GM10847 (cell line): ENCODE results near the gene RRP15.

Experiments
- POLR2A ChIP-seq: IDR thresholded peaks from 2 replicates; pipeline ENCODE4 v1.6.1; 2011; ENCODE audit not compliant: insufficient read length; ENCODE audit errors: extremely low read depth

The RRP15 gene

DNA sequence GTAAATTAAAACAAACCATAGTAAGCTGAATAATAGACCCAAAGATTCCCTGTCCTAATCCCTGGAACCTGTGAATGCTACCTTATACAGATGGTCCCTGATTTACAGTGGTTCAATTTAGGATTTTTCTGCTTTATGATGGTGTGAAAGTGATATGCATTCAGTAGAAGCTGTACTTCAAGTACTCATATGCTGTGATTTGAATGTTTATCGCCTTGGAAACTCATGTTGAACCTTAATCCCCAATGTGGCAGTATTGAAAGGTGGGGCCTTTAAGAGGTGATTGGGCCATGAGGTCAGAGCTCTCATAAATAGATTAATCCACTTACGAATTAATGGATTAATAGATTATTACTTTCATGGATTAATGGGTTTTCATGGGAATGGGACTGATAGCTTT lies 10.6 kb upstream of the RRP15 start:
- TF ChIP-seq POLR2A: no peak

DNA sequence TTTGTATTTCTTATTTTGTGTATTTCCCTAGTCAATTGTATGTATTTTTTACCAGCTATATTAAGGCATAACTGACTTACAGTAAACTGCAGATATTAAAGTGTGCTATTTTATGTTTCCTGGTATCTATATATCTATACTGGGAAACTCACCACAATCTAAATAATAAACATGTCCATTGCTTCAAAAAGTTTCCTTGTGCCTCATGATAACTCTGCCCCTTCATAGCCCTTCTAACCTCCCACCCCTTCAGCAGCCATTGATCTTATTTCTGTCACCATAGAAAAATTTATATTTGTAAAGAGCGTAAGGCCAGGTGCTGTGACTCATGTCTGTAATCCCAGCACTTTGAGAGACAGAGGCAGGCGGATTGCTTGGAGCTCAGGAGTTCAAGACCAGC lies 9.3 kb upstream of the RRP15 start:
- no peak for TF ChIP-seq POLR2A

DNA sequence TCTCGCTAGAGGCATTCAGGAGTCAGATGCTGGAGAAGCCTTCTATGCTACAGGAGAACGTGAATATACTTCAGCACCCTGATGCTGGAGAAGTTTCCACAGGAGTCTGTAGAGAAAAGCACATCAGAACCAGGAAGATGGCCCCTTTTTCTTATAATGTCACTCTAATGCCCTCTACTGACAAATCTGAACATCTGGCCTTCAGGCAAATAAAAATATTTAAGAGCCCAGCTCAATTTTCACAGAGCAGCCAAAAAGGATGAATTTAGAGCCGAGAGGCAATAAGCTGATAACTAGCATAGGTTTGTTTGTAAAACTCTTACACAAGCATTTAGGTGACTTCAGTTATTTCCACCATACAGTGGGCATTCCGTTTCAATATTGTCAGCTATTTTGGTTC lies 3.8 kb upstream of the RRP15 start:
- TF ChIP-seq POLR2A: no peak

DNA sequence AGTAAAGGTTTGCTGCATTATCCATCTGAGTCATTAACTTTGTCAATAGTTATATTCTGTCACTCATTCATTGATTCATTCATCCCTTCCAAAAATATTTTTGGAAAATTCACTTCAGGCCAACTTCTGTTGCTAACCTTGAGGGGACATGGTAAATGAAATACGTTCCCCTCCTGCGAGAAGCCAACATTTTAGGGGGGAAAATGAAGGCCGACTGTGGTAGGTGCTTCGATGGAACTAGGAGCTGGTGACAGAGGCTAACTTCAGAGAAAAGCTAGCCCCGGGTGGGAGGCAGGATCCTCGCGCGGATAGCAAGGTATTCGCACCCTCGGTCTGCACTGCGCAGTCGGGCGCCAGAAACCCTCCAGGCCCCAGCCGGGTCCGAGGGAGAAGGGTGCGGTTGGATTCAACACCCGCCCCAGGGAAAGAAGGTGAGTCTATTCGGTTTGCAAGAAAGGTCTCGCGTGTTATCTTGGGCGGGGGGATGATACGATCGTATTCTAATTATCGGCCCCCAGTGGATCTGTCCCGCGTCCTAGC lies 646 bp upstream of the RRP15 start:
- TF ChIP-seq POLR2A: no peak

DNA sequence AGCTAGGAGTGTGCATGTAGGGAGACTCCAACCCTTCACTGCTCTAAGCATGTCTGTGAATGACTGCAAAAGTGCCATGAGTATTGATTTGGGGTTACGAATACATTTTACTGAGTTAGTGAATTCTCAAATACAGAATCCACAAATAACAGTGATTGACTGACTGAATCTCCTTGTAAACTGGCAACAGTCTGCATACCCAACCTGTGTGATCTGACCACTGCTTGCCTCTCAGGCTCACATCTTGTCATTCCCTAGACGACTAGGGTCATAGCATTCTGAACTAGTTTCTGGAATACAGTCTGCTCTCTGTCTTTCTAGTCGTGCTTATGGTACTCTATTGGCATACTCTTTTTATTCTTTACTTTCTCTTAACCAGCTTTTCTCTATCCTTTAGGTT lies 7.4 kb downstream of the RRP15 start:
- no peak for TF ChIP-seq POLR2A

DNA sequence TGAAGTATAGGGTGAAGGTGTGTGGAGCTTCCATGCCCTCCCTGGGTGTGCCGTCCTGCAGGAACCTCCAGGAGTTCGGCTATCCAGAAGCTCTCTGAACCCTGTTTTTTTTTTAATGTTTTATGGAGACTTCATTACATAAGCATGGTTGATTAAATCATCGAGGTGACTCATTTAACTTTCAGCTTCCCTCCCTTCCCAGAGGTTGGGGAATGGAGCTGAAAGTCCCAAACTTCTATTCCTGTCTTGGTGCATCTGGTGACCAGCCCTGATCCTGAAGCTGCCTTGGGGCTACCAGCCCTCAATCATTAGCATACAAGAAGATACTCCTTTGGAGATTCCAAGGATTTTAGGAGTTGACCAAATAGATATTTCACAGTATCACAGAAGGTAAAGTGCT lies 9.5 kb downstream of the RRP15 start:
- TF ChIP-seq POLR2A: no peak

DNA sequence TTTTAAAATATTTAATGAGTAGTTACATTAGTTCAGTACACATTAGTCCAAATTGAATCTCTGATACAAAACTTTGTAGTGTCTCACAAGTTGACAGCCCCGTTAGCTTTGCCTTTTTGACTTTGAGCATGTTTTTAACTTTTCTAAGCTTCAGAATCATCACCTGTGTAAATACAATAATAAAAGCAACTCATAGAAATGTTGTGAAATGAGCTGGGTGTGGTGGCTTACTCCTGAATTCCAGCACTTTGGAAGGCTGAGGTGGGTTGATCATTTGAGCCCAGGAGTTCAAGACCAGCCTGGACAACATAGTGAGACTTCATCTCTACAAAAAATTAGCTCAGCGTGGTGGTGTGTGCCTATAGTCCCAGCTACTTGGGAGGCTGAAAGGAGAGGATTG lies 11.1 kb downstream of the RRP15 start:
- no peak for TF ChIP-seq POLR2A

DNA sequence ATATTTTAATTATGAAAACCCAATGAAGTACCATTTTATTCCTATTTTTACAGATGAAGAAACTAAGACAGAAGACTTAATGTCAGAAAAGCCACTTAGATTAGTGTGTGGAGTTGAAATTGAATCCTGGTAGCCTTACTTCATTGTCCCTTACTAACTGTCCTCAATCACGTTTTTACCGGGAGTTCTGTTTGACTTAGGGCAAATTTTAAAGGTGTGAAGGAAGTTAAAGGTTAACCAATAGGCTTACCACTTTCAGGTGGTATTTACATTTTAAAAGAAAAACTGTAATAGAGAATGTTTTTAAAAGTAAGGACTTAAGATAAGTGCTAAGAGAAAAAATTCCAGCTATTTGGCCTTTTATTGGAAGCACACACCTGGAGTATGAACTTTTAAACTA lies 12.4 kb downstream of the RRP15 start:
- no peak for TF ChIP-seq POLR2A

DNA sequence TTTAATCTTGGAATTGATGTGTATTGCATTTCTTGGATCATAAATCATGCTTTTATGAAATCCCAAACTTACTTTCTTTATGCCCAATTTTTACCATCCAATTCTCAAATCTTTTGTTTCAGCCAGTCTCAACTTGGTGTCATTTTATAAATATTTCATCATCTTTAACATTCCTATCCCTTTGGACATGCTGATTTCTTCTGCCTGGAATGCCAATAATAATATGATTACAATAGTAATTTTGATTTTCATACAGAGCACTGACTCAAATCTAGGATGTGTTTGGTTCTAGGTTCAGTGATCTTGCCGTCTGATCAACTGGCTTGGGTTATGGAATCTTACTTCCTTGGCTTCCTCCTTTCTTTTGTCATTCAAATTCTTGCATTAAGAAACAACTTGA lies 12.8 kb downstream of the RRP15 start:
- no peak for TF ChIP-seq POLR2A

DNA sequence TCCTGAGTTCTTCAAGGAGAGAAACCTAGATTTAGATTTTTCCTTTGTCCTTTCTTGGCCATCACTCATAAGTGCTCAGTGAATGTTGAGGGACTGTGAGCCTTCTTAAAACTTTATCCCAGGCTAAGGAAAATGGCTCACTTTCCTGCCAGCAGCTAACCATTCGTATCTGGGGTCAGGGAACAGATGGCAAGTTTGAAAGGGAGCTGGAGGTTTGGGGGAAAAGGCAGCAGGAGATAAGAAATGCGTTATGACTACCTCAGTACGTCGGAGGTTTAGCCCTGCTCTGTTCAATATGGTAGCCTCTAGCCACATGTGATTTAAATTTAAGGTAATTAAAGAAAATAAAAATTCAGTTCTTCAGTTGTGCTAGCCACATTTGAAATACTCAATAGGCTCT lies 13.3 kb downstream of the RRP15 start:
- no peak for TF ChIP-seq POLR2A

DNA sequence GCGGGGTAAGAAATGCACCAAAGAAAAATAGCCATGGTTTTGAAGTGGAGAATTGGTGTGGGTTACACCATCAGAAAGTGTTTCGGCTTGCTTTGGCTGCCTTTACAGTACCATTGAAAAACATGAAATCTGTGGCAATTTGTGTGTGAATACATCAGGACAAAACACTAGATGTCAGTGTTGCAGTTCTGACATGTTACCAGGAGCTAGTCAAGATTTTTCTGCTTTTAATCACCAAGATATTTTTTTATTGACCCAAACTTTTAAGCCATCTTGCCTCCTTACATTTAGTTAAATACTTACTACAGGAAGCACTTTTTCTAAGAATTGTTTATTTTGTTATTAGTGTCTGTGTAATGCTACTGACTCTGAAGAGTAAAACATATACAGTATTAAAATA lies 14.3 kb downstream of the RRP15 start:
- TF ChIP-seq POLR2A: no peak

DNA sequence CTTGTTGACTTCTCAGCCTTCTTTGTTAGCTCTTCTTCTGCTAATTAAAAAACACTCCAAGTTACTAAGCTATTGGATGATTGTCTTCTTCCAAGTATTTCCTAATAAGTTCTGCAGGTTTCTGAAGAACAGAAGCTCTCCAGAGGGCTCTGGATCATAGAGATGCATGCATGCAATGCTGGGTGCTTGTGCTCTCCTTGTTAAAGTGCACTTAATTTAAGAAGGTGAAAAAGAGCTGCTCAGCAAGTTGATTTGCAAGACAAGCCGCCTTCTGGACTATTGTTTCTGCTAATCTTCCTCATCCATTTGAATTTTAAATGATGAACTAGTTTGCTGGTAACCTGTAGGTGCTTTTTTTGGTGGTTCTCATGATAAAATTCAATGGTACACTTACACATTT lies 16.1 kb downstream of the RRP15 start:
- TF ChIP-seq POLR2A: no peak

DNA sequence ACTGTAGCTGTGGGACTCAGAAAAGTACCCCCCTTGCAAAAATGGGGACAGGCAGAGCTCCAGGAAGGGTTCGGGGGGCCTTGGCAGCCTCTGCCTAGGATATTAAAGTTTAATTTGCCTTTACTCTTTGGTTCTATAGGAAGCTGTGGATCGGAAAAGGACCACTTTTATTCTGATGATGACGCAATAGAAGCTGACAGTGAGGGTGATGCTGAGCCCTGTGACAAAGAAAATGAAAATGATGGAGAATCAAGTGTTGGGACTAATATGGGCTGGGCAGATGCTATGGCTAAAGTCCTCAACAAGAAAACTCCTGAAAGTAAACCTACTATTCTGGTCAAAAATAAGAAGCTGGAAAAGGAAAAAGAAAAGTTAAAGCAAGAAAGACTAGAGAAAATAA lies 17.1 kb downstream of the RRP15 start:
- TF ChIP-seq POLR2A: no peak

DNA sequence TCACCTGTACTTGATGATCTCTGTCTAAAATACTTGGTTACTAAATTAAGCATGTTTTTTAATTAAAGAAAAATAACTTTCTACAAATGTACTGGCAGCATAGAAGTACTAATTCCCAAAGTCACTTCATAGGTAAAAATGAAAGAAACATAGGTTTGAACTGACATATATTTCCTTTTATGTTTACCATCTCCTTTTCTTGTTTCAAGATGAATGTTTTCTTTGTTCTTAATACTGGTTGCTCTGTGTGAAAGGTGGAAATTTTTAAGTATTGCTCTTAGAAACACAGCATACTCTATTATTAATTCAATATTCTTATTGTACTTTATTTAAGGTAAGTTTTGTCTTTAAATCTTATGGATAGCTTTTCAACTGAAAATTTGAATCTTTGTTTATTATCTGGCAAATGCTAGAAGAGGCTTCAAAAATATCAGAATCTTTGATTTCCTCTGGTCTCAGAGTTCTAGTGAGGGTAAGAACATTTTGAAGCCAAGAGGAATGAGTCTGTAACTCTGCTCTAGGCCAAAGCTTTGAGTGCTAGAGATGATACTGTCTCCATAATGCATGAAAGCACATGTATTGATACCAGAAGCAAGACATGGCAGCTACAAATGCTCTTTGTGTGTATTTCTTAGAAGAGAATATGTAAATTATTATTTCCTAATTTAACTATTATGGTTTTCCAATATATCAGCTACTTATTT lies 18.2 kb downstream of the RRP15 start:
- no peak for TF ChIP-seq POLR2A

DNA sequence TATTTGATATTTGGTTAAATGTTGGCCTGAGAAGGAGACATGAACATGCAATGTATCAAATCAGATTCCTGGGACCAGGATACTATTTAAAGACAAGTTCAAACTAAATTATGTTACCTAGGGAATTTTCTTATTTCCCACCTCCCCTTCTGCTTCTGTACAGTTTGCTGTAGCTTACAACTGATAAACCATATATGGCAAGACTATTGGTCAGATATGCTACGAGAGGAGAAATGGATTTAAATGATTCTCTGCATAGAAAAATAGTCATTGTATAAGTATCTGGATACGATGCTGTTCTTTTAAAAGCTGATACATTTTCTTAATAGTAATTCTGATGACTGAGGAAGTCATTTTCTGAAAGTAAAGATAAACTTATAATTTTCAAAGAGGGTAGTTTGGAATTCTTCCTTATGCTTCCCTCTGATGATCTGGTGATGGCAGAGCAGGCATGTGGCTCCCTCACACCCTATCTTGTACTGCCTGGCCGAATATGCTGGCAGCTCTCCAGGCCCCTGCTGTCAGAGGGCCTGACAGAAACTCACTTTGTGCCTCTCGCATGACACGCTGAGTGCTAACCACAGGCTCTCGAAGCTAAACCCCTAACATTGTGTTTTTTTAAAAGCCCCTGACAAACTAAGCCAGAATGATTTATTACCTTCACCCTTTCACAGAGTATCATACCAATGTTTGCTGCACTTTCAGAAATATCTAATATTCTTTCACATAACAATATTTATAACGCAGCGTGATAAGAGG lies 19.4 kb downstream of the RRP15 start:
- TF ChIP-seq POLR2A: no peak

DNA sequence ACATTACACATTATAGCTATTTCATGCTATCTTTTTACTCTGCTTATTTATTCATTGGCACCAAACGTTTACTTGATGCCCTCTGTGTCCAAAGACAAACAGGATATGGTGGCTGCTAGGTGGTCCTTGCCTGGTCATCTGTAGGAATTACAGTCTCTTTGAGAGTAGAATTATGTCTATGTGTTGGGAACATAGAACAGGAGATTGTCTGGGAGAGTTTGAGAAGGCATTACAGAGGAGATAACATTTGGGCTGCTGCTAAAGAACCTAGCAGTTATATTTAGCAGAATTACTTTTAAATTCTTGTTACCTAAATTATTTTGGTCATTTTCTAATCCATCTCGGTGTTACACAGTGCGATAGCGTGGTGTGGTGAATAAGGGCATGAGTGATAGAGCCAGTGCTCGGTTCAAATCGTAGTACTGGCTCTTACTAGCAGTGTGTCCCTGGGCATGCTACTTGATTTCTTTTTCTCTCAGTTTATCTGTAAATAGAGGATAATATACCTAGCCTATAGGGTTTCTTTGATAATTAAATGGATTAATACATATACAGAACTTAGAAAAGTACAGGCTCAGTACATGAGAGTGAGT lies 20.5 kb downstream of the RRP15 start:
- TF ChIP-seq POLR2A: no peak

DNA sequence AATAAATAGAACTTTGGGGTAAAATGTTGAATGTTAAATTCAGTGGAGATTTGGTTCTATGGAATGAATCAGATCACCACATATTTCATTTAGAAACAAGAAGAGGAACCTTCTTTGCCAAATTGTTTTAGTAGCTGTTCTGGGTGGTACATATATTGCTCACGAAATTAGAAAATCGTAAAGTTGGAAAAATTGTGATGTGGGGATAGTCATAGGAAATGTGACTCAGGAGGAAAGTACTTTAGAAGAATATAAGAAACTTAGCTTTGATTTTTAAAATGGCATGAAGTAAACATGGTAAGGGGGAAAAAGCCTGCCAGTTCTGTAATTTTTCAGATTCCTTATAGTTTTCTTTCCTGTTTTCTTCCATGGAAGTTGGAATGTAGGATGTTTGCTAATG lies 27.4 kb downstream of the RRP15 start:
- TF ChIP-seq POLR2A: no peak

DNA sequence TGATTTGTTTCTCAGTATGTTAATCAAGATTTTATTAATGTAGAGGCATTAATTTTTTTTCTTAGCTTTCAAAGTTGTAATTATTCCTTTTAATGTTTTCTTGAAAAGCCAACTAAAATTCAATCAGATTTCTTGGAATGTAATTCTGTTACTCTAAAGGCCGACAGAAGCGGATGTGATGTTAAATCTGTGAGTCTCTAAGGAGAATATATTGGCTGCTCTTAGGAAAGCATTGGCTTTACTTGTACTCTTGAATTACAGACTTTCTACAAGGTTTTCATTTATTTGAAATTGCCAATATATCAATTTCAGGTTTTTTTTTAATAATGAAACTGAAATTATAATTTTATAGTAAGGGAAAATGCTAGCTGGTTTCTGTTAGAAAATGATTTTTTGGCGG lies 29.2 kb downstream of the RRP15 start:
- TF ChIP-seq POLR2A: no peak
